ENCODE results near the gene OR5M11.
"Not testable (repeated sequence)": the region's sequence is repeated elsewhere in the genome, so short reads cannot be mapped to it uniquely, and the experiment has no call there.

OR5M11 gene

GRCh38 chr11:56543157-56543556 is at the start of gene OR5M11:
OR5M11 (minus strand) TSS chr11:56543257; CDS start chr11:56543257, 0 bp downstream.
- DNase-seq = no peak

- not testable (repeated sequence) for DNase-seq
Measured at GRCh38 chr11:56592088-56592717, 49.1 kb upstream of the OR5M11 start.

DNA sequence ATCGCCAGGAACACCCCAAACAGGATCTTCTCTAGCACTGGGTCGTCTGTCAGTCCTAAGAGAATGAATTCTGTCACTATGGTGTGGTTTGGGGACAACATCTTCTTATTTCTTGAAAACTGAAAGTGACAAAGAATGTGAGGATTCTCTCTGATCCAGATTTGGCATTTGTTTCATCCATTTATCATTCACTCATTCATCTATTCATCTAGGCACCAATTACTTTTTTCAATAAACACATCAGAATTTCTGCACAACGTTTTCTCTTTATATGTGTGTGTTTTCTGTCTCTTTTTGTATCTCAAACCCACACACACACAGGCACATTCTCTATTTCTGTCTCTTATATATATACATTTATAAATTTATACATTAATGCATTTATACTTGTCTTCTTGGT is 34.6 kb upstream of the OR5M11 start, which contains the start of gene OR5M10:
OR5M10 (minus strand) TSS at position 101 of the 400 bp plus-strand sequence; CDS start at position 101, 0 bp downstream.
- DNase-seq = no peak

GRCh38 chr11:56558574-56558973 is 15.5 kb upstream of the OR5M11 start:
- DNase-seq = no peak

DNA sequence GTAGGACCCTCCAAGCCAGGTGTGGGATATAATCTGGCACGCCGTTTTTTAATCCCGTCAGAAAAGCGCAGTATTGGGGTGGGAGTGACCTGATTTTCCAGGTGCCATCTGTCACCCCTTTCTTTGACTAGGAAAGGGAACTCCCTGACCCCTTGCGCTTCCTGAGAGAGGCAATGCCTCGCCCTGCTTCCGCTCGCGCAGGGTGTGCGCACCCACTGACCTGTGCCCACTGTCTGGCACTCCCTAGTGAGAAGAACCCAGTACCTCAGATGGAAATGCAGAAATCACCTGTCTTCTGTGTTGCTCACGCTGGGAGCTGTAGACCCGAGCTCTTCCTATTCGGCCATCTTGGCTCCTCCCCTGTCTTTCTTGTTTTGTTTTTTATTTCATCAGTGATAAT is 11.6 kb upstream of the OR5M11 start:
- DNase-seq = not testable (repeated sequence)

- no peak for DNase-seq
Measured at GRCh38 chr11:56545531-56545930, 2.5 kb upstream of the OR5M11 start.

DNA sequence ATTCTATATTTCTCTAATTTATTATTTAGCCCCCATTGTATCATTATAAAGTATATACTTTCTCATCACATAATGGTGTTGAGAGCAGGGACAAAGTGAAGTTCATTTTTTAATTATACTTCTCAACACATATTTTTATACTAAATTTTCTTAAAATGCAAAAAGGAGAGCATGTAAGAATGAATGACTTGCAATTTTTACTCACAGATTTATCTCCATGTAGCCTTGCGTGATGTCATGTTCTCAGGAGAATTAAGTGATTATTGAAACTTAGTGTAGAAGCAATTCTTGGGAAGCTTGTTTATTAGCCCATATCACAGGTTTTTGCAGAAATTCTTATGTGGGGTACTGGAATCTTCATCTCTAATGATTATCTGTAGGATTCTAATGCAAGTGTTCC is 682 bp upstream of the OR5M11 start:
- DNase-seq = no peak

DNA sequence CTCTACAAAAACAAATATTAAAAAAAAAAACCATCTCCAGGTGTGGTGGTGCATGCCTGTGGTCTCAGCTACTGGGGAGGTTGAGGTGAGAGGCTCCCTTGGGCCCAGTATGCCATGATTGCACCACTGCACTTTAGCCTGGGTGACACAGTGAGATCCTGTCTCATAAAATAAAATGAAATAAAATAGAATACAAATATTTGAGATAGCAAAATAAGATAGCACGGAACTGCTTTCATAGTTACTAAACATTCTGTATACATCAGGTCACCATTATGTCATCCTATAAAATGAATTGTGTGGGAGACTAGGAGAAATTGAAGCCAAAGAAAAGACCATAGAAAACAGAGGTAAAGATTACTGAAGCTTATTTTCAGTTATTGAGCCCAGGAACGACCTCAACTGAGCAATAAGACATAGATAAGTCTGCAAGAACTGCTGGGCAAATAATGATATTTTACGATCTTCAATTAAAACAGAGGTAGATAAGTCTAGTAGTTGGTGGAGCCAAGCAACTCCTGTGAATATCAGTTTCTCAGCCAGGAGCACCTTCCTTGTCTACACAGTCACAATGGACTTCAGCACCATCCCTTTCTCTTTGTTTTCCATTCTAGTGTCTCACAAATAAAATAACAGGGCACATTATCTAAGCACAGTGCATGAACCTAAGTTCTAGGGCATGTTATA is 9.9 kb downstream of the OR5M11 start:
- no peak for DNase-seq

GRCh38 chr11:56531856-56532255 is 11.2 kb downstream of the OR5M11 start:
- no peak for DNase-seq

- no peak for DNase-seq
Measured at GRCh38 chr11:56522008-56522407, 21.0 kb downstream of the OR5M11 start.

DNA sequence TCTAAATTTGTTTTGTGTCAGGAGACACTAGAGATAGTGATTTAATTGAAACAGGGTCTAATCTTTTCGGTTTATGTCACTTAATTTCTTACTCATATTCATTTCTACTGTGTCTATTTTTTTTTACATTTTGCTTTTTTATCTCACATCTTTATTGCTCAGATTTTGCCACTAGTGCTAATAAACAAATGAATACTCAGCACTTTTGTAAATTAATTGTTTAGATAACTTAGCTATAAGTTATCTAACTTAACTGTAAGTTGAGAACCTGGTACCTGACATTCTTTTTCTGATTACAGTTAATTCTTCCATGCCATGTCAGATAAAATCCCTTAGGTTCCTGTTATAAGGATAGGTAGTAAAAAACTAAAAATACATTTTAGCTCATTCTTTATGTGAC is 29.8 kb downstream of the OR5M11 start:
- DNase-seq = no peak

GRCh38 chr11:56509439-56509838 is 33.6 kb downstream of the OR5M11 start:
- DNase-seq = no peak

DNA sequence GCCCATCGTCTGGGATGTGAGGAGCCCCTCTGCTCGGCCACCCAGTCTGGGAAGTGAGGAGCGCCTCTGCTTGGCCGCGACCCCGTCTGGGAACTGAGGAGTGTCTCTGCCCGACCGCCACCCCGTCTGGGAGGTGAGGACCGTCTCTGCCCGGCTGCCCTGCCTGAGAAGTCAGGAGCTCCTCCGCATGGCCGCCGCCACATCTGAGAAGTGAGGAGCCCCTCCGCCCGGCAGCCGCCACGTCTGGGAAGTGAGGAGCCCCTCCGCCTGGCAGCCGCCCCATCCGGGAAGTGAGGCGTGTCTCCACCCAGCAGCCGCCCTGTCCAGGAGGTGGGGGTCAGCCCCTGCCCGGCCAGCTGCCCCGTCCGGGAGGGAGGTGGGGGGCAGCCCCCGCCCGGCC is 46.0 kb downstream of the OR5M11 start:
- DNase-seq = no peak

GRCh38 chr11:56495117-56495516 is 47.9 kb downstream of the OR5M11 start:
- DNase-seq = no peak
